Skin of body (tissue), 2 donors: ENCODE data around the gene PRKCZ. TPM values are rescaled to one million over a fixed set of nuclear protein-coding genes. Genes with fewer than 3 reads are reported as not detected.

Experiments
- DNase-seq: peaks from one replicate; lab custom pipeline; 2025; lab: John Stamatoyannopoulos, UW
- total RNA-seq: library from RNA; depleted of rRNA; stranded (reverse); fragments of >200 nt; gene quantifications from one replicate; pipeline ENCODE4 v1.2.3, GENCODE V29; 2014

The PRKCZ gene
- total RNA-seq, 1 donor from 2014 or later, result 10.8 TPM

- DNase-seq, result peak; percentile 45
Observed at GRCh38 chr1:2192031-2192995, 142.1 kb downstream of the PRKCZ start.

GRCh38 chr1:2193514-2194281 is 143.5 kb downstream of the PRKCZ start:
- DNase-seq, result no peak

GRCh38 chr1:2194319-2194897 is 144.2 kb downstream of the PRKCZ start, which contains the start of gene FAAP20:
Gene FAAP20 (minus strand): TSS chr1:2194772. CDS start chr1:2194749, 23 bp downstream.
- DNase-seq, result peak; percentile 66

GRCh38 chr1:2194898-2195673 is 144.9 kb downstream of the PRKCZ start:
- peak; percentile 82 for DNase-seq

GRCh38 chr1:2195785-2196184 is 145.6 kb downstream of the PRKCZ start:
- no peak for DNase-seq

GRCh38 chr1:2196901-2197638 is 146.9 kb downstream of the PRKCZ start:
- DNase-seq, result no peak

GRCh38 chr1:2197707-2198165 is 147.5 kb downstream of the PRKCZ start:
- DNase-seq, result no peak

GRCh38 chr1:2198571-2198970 is 148.4 kb downstream of the PRKCZ start:
- DNase-seq, result no peak

- DNase-seq, result peak; percentile 90
Observed at GRCh38 chr1:2199042-2199810, 149.0 kb downstream of the PRKCZ start.

- no peak for DNase-seq
Observed at GRCh38 chr1:2200308-2200943, 150.2 kb downstream of the PRKCZ start.

- no peak for DNase-seq
Observed at GRCh38 chr1:2201062-2201461, 150.9 kb downstream of the PRKCZ start.

- no peak for DNase-seq
Observed at GRCh38 chr1:2202008-2202575, 151.9 kb downstream of the PRKCZ start.

GRCh38 chr1:2202843-2203601 is 152.8 kb downstream of the PRKCZ start:
- no peak for DNase-seq

- no peak for DNase-seq
Observed at GRCh38 chr1:2203671-2204414, 153.6 kb downstream of the PRKCZ start.

GRCh38 chr1:2204415-2205190 is 154.4 kb downstream of the PRKCZ start:
- DNase-seq, result peak; percentile 91
